GM21717 (cell line): ENCODE data around the gene COQ8A.

Source experiments
- ATAC-seq: cut with Tn5 transposase; IDR thresholded peaks from one replicate; pipeline ENCODE4 v1.9.1; 2021; ENCODE audit warnings: mild to moderate bottlenecking, moderate library complexity; ENCODE audit not compliant: unreplicated experiment

COQ8A gene

GRCh38 chr1:226972931-226973330, 32.8 kb downstream of the COQ8A start:
- ATAC-seq = no peak

DNA sequence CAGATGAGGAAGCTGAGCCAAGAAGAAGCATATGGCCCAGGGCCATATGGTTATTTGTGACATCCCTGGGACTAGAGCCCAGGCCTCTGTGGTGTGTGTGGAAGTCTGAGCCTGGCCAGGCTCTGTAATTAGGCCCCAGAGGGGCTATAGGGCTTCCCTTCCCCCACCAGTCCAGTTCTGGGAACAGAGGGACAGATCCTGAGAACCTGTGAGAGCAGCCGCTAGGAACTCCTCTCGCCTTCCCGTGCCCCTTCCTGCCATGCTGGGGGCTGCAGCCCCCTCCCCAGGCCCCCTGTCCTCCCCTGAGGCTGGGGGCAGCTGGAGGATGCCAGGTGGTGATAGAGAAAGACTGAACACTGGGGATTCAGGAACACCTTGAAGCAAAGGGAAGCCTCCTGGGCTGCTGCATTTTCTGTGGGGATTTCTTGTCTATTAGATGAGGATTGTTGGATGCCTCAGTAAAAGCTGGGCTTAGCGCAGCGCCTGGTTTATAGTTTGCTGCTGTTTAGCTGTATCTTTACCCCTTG, 33.3 kb downstream of the COQ8A start:
- ATAC-seq = no peak

DNA sequence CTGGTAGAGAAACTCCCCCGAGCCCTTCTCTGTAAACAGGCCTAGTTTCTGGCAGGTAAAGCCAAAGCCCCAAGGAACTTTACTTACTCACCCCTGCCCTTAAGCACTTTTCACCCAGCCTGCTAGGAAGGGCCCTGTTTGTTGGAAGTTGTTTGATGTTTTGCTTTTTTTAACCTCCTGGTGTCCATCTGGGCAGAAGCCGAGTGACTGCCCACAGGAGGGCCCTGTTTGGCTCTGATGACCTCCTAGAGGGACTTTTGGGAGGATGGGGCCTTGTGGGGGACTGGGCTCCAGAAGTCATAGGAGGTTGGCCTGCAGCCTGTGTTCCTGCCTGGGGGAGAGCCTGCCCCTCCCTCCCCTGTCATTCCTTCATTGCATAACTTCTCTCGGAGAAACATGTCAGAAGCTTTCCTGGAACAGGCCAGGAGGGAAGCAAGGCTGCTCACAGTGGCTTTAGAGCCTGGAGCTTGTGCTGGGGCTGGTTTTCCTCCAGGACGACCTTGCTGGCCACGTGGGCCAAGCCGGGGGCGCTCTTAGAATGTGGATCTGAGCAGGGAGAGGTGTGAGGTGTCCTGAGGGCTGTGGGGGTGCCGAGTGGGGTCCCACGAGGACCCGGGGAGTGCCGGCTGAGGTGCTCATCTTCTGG, 33.9 kb downstream of the COQ8A start:
- ATAC-seq = no peak

GRCh38 chr1:226974544-226975258, 34.6 kb downstream of the COQ8A start:
- no peak for ATAC-seq

GRCh38 chr1:226975259-226976250, 35.5 kb downstream of the COQ8A start:
- ATAC-seq = no peak

- no peak for ATAC-seq
Measured at GRCh38 chr1:226976276-226976977, 36.3 kb downstream of the COQ8A start.

GRCh38 chr1:226976978-226977642, 37.0 kb downstream of the COQ8A start:
- no peak for ATAC-seq

- no peak for ATAC-seq
Measured at GRCh38 chr1:226977643-226978431, 37.7 kb downstream of the COQ8A start.

DNA sequence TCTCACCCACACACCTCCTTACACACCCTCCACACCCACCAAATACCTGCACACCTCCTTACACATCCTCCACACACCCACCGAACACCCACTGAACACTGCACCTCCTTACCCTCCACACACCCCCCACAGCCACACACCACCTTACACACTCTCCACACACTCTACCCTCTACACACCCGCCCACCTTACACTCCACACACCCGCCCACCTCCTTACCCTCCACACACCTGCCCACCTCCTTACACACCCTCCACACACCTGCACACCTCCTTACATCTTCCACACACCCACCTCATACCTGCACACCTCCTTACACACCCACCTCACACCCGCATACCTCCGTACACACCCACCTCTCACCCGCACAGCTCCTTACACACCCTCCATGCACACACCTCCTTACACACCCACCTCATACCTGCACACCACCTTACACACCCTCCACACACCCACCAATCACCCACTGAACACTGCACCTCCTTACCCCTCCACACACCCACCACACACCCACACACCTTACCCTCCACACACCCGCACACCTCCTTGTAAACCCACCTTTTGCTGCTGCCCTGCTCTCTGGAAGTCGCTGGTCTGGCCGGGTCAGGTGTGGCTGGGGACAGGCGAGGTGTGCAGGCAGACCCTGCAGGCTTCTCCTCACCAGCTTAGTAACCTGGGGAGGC, 38.5 kb downstream of the COQ8A start:
- ATAC-seq = no peak

DNA sequence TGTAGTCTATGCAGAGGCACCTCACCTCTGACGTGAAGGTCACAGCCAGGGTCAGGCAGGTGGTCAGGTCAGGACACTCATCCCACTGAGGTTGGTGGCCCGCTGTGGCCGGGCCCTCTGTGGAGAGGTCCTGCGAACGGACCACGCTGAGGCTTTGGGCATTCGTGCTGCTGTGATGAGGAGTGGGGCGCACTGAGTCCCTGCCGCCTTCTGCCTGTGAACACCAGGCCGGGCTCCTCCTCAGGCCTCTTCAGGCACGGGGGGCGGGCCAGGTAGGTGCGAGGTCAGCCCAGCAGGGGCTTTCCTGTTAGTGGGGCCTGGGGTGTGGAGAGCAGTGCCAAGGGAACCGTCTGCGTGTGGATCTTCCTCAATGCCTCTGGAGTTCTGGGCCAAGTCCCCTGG, 39.0 kb downstream of the COQ8A start:
- ATAC-seq = no peak

DNA sequence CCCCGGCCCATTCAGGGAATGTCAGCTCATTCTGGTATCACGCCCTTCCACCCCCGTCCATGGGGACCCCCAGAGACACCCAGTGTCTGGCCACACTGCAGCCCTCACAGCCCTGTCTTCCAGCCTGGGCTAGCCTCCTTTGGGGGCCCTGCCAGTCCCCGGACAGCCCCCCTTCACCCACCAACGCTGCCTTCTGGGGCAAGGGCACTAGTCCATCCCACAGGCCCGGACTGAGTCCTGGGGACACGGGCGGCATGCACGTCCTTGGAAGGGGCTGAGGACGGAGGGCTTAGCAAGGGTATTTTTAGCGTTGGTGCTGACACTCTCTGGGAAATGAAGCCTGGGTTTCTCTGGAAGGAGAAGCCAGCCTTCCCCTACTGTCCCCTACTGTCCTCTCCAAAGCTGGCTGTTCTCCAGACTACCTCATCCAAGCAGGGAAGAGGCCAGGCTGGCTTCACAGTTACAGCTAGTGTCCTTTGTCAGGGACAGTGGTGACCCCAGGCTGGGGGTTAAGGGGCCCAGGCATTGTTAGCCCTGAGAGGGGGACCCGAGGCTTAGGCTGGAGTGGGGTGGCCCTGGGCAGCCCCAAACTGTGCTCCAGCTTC, 39.5 kb downstream of the COQ8A start:
- no peak for ATAC-seq

GRCh38 chr1:226980122-226980560, 40.0 kb downstream of the COQ8A start:
- no peak for ATAC-seq

DNA sequence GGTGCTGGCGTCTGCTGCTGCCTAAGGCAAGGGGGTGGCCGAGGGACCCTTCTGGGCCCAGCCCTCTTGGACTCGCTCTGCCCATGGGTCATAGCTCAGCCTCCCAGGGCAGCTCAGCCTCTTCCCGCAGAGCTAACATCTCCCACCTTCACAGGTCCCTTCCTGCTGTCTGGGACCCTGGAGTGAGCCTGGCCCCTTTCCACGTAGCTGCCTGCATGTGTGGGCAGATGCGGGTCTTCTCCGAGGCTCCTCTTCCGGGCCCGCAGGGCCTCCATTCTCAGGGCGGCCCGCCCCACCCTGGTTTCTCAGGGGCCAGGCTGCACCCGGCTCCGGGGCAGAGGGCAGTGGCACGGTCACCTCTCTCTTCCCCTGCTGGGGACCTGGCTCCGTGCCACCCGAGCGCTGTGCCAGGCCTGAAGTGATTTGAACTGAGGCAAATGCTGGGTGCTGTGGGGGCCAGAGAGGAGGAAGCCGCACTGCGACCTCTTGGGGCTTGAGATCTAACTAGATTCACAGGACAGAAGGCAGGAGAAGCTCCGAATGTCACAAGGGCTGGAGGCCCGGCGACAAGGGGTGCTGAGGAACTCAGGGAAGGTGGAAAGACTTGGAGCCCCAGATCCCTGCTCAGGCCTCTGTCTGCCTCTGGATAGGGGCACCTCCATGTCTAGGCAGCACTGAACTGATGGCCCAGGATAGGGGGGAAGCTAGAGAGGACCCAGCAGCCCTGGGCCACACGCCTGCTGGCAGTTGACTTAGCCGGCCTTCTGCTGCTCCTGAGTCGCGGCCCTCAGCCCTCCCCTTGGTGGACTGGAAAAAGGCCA, 40.7 kb downstream of the COQ8A start:
- no peak for ATAC-seq

DNA sequence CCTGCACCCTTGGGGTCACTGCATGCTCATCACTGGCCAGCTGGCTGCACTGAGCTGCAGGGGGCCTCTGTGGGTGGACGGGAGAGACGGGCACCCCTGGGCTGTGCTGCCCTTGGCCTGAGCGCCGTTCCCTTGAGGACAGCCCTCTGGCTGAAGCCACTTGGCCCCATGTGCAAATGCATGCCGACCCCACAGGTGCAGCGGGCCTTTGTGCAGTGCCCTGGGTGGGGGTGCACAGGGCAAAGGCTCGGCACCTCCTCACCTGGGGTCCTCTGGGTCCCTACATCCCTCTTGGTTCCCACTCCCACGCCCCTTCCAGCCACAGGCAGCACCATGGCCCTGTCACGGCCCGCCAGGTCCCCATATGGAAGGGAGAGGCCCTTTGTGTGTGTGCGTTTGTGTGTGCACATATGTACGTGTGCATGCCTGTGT, 41.3 kb downstream of the COQ8A start:
- ATAC-seq = no peak

DNA sequence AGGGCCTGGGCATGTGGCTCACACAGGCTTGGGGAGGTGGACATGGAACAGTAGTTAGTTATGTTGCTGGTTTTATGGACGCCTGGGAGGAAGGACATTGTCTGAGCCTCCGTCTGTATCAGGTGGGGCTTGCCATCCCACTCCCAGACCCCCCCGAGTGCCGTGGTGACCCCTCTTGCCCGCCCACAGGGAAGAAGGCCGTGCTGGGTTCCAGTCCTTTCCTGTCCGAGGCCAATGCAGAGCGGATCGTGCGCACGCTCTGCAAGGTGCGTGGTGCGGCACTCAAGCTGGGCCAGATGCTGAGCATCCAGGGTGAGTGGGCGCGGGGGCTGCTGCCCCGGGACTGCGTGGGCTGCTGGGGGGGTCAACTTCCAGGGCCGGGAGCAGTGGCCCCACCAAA, 41.7 kb downstream of the COQ8A start:
- no peak for ATAC-seq

DNA sequence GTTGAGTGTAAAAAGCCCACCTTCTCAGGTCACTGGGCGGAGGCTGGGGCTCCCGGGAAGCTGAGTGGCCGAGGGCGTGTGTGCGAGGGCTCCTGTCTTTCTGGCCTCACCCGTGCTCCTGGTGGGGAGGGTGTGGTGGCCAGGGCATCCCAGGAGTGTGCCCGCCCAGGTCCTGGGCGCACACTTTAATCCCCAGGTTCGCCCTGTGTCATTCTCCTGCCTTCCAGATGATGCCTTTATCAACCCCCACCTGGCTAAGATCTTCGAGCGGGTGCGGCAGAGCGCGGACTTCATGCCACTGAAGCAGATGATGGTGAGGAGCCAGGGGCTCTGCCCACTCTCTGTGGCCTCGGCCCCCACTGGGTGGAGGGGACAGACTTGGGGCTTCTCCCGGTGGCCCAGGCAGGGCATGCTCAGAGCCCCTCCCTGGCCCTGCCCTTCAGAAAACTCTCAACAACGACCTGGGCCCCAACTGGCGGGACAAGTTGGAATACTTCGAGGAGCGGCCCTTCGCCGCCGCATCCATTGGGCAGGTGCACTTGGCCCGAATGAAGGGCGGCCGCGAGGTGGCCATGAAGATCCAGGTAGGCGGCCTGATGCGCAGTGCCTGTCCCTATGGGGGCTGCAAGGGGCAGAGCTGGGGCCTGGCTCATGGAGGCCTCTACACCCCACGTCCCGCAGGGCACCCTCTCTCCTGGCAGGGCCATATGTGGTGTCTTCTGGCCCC, 42.5 kb downstream of the COQ8A start:
- no peak for ATAC-seq
